Neuronal stem cell (in vitro differentiated cells): ENCODE measurements around the gene SOX5.
A peak's percentile ranks its signal among the peaks of the same experiment; 100 is the strongest.

Experiments used
- DNase-seq: peaks from one replicate; pipeline ENCODE4 v3.0.0-alpha.2; 2013; ENCODE audit warnings: low spot score
- H2AFZ ChIP-seq: one replicate; pipeline ENCODE4 v1.6.1; 2013; ENCODE audit warnings: mild to moderate bottlenecking, low read length, inconsistent platforms
- H2AK5ac ChIP-seq: 2 replicates; pipeline ENCODE4 v1.6.1; 2013; ENCODE audit warnings: low read depth, mild to moderate bottlenecking, inconsistent platforms, low read length, moderate library complexity, mixed read lengths
- H2BK120ac ChIP-seq: 2 replicates; pipeline ENCODE4 v1.6.1; 2013; ENCODE audit warnings: low read depth, mild to moderate bottlenecking, inconsistent platforms, low read length, moderate library complexity, mixed read lengths
- H2BK12ac ChIP-seq: one replicate; pipeline ENCODE4 v1.6.1; 2013; ENCODE audit warnings: low read length, inconsistent platforms
- H2BK15ac ChIP-seq: 2 replicates; pipeline ENCODE4 v1.6.1; 2013; ENCODE audit warnings: mild to moderate bottlenecking, low read length, inconsistent platforms, mixed read lengths
- H2BK5ac ChIP-seq: one replicate; pipeline ENCODE4 v1.6.1; 2013; ENCODE audit warnings: inconsistent platforms, mild to moderate bottlenecking, low read length, moderate library complexity
- H3K14ac ChIP-seq: one replicate; pipeline ENCODE4 v1.6.1; 2013; ENCODE audit warnings: low read length, inconsistent platforms
- H3K18ac ChIP-seq: 2 replicates; pipeline ENCODE4 v1.6.1; 2013; ENCODE audit warnings: low read length, inconsistent platforms
- H3K23ac ChIP-seq: 2 replicates; pipeline ENCODE4 v1.6.1; 2013; ENCODE audit warnings: low read depth, mild to moderate bottlenecking, mixed read lengths, low read length, inconsistent platforms; ENCODE audit not compliant: poor library complexity
- H3K27ac ChIP-seq: replicated peaks from 3 replicates; pipeline ENCODE4 v1.5.1; 2013; ENCODE audit warnings: low read length, inconsistent platforms
- H3K27me3 ChIP-seq, 3 experiments: 2 replicates each; pipeline ENCODE4 v1.6.1; 2013; ENCODE audit warnings: low read length in 3 of 3, mild to moderate bottlenecking in 2 of 3, inconsistent platforms in 1 of 3, low read depth in 1 of 3, mixed read lengths in 1 of 3, moderate library complexity in 1 of 3; ENCODE audit not compliant: control insufficient read depth in 3 of 3, insufficient read depth in 3 of 3
- H3K36me3 ChIP-seq, 2 donors: replicated peaks in 1 of 2; 2 replicates each; pipeline ENCODE4 v1.6.1; 2013; ENCODE audit warnings: low read length in 2 of 2; ENCODE audit not compliant: control insufficient read depth in 2 of 2, insufficient read depth in 2 of 2
- H3K4ac ChIP-seq: 2 replicates; pipeline ENCODE4 v1.6.1; 2013; ENCODE audit warnings: inconsistent platforms, mild to moderate bottlenecking, low read length, moderate library complexity
- H3K4me1 ChIP-seq, 2 donors: 1 replicate in 1 of 2; 2 replicates in 1 of 2; pipeline ENCODE4 v1.6.1; 2013; ENCODE audit warnings: low read length in 2 of 2, low read depth in 1 of 2; ENCODE audit not compliant: control insufficient read depth in 2 of 2, insufficient read depth in 1 of 2
- H3K4me2 ChIP-seq: one replicate; pipeline ENCODE4 v1.6.1; 2013; ENCODE audit warnings: mild to moderate bottlenecking, low read length, inconsistent platforms; ENCODE audit not compliant: insufficient read depth, poor library complexity, severe bottlenecking
- H3K4me3 ChIP-seq, 2 donors: 2 replicates each; pipeline ENCODE4 v1.5.1; 2013; ENCODE audit warnings: low read length in 2 of 2, mild to moderate bottlenecking in 2 of 2, inconsistent platforms in 1 of 2, moderate library complexity in 1 of 2
- H3K79me1 ChIP-seq: one replicate; pipeline ENCODE4 v1.6.1; 2013; ENCODE audit warnings: low read depth, mild to moderate bottlenecking, inconsistent platforms, low read length, moderate library complexity
- H3K9ac ChIP-seq: one replicate; pipeline ENCODE4 v1.6.1; 2013; ENCODE audit warnings: mild to moderate bottlenecking, low read depth, low read length, inconsistent platforms; ENCODE audit not compliant: poor library complexity
- H3K9me3 ChIP-seq, 2 donors: replicated peaks in 1 of 2; 2 replicates each; pipeline versions ENCODE3 to v1.6.1; 2013; ENCODE audit warnings: low read length in 2 of 2, mild to moderate bottlenecking in 2 of 2, inconsistent platforms in 1 of 2, low read depth in 1 of 2, mixed read lengths in 1 of 2, moderate library complexity in 1 of 2; ENCODE audit not compliant: control insufficient read depth in 2 of 2, insufficient read depth in 1 of 2
- H4K8ac ChIP-seq: one replicate; pipeline ENCODE4 v1.6.1; 2013; ENCODE audit warnings: low read depth, mild to moderate bottlenecking, inconsistent platforms, low read length, moderate library complexity
- H4K91ac ChIP-seq: one replicate; pipeline ENCODE4 v1.6.1; 2013; ENCODE audit warnings: low read length, low read depth, mild to moderate bottlenecking, inconsistent platforms; ENCODE audit not compliant: poor library complexity
- WGBS, 2 donors: extraction: QIAGEN DNeasy Blood & Tissue Kit; methylation state at CpG; one replicate each; pipeline ENCODE4 v1.1.7; 2013; ENCODE audit warnings: missing lambda C conversion rate in 2 of 2, mixed read lengths in 1 of 2; ENCODE audit not compliant: insufficient read length in 2 of 2, insufficient replicate concordance in 1 of 2; ENCODE audit errors: extremely low coverage in 2 of 2; 5-methylcytosine and 5-hydroxymethylcytosine counted together

Gene SOX5

GRCh38 chr12:23767834-23768233 is 181.6 kb downstream of the SOX5 start:
- no peaks in the 10 kb centered on the region for H3K36me3 ChIP-seq
- H3K79me1 ChIP-seq, result no peaks in the 10 kb centered on the region
- H2BK120ac ChIP-seq, result no peak overlapping the region
- no peak overlapping the region for H3K4me2 ChIP-seq
- H3K4ac ChIP-seq, result no peak overlapping the region
- no peak overlapping the region for H2BK15ac ChIP-seq
- H3K9me3 ChIP-seq, result no peaks in the 10 kb centered on the region
- H2AK5ac ChIP-seq, result no peak overlapping the region
- peak overlapping the region; percentile 50 for H3K27ac ChIP-seq
- no peak for DNase-seq
- H4K8ac ChIP-seq, result no peak overlapping the region
- H4K91ac ChIP-seq, result no peak overlapping the region
- no CpG with 5 or more reads among the region's 2 CpGs for WGBS, 2 donors
- no peak overlapping the region for H2BK12ac ChIP-seq
- no peak overlapping the region for H2AFZ ChIP-seq
- H3K27me3 ChIP-seq, result no peaks in the 10 kb centered on the region
- H3K23ac ChIP-seq, result no peak overlapping the region
- H3K9ac ChIP-seq, result no peak overlapping the region
- H2BK5ac ChIP-seq, result no peak overlapping the region
- H3K4me3 ChIP-seq, result no peak overlapping the region
- no peak overlapping the region for H3K18ac ChIP-seq
- peaks cover 0 to 10% of the 10 kb centered on the region in 2 donors for H3K4me1 ChIP-seq
- H3K14ac ChIP-seq, result no peak overlapping the region

DNA sequence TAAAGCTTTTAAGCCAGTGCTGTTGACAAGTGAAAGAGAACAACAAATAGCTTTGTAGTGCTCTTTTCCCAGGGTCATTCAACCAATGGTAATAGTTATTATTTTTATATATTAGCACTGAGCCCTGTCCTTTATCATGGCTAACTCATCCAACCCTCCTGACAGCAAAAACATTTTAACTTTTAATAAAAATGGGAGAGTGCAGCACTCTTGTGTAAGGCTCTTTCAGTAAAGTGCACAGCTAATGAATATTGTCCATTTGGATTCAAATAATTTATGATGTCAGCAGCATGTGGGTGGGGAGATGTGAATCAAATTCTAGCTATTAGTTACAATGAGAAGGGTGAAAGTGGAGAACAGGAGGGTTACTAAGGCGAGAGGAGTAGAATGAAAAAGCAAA is 185.7 kb downstream of the SOX5 start:
- Histone ChIP-seq H2AK5ac (no peak overlapping the region), H3K9me3 (no peaks in the 10 kb centered on the region), H2BK120ac (no peak overlapping the region), H2BK15ac (no peak overlapping the region), H3K4ac (no peak overlapping the region), H3K18ac (no peak overlapping the region), H3K79me1 (no peaks in the 10 kb centered on the region), H3K4me1 (peaks cover 0 to 11% of the 10 kb centered on the region in 2 donors), H3K27me3 (no peaks in the 10 kb centered on the region), H3K14ac (no peak overlapping the region), H4K8ac (no peak overlapping the region), H3K36me3 (no peaks in the 10 kb centered on the region), H2BK12ac (no peak overlapping the region), H3K23ac (no peak overlapping the region), H3K9ac (no peak overlapping the region), H3K4me2 (no peak overlapping the region), H3K27ac (no peak overlapping the region), H3K4me3 (no peak overlapping the region), H2AFZ (no peak overlapping the region), H4K91ac (no peak overlapping the region), H2BK5ac (no peak overlapping the region)
- no CpG with 5 or more reads among the region's 1 CpG for WGBS, 2 donors
- DNase-seq, result no peak

DNA sequence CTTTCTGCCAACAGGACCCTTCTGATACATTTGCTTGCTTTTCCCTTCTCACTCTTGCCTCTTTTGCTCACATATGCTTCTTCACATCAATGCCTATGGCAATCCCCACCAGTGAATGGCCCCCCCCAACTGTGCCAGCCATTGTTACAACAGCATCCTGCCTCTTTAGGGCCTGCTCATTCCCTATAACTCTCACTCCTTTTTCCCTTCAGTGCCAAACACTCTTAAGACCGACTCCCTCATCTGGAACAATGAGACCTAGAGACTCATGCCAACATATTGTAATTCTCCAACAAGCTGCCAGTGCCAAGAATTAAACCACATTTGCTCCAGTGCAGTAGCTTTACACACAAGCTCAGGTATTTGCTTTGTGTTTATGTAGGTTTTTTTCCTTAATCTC is 189.0 kb downstream of the SOX5 start:
- H2AFZ ChIP-seq, result no peak overlapping the region
- H2BK15ac ChIP-seq, result no peak overlapping the region
- H4K8ac ChIP-seq, result no peak overlapping the region
- H3K27ac ChIP-seq, result peak overlapping the region; percentile 8
- peak; percentile 41 for DNase-seq
- no peaks in the 10 kb centered on the region for H3K36me3 ChIP-seq
- no peak overlapping the region for H2AK5ac ChIP-seq
- no CpG with 5 or more reads among the region's 1 CpG for WGBS, 2 donors
- no peak overlapping the region for H3K9ac ChIP-seq
- peaks cover 9 to 26% of the 10 kb centered on the region in 2 donors for H3K4me1 ChIP-seq
- no peak overlapping the region for H3K4ac ChIP-seq
- H3K79me1 ChIP-seq, result no peaks in the 10 kb centered on the region
- H3K9me3 ChIP-seq, result no peaks in the 10 kb centered on the region
- no peak overlapping the region for H2BK120ac ChIP-seq
- H4K91ac ChIP-seq, result no peak overlapping the region
- no peak overlapping the region for H3K4me3 ChIP-seq
- no peak overlapping the region for H3K18ac ChIP-seq
- no peak overlapping the region for H3K14ac ChIP-seq
- H2BK12ac ChIP-seq, result no peak overlapping the region
- no peak overlapping the region for H3K23ac ChIP-seq
- no peak overlapping the region for H2BK5ac ChIP-seq
- no peak overlapping the region for H3K4me2 ChIP-seq
- H3K27me3 ChIP-seq, result no peaks in the 10 kb centered on the region

DNA sequence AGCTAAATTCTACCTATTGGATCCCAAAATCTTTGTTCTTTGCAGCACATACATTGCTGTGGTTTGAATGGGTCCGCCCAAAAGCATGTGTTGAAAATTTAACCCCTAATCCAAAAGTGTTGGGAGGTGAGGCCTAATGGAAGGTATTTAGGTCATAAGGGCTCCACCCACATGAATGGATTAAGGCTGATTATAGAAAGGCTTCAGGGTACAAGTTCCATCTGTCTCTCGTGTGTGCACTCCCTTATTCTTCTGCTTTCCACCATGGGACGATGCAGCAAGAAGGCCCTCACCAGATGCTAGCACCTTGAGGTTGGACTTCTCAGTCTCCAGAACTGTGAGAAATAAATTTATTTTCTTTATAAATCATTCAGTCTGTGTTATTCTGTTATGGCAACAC is 190.9 kb downstream of the SOX5 start:
- Histone ChIP-seq H4K8ac (no peak overlapping the region), H3K27me3 (no peaks in the 10 kb centered on the region), H3K4ac (no peak overlapping the region), H2BK12ac (no peak overlapping the region), H3K18ac (no peak overlapping the region), H3K23ac (no peak overlapping the region), H2AK5ac (no peak overlapping the region), H3K79me1 (no peaks in the 10 kb centered on the region), H3K4me3 (no peak overlapping the region), H3K4me1 (peaks cover 10 to 38% of the 10 kb centered on the region in 2 donors), H3K36me3 (peaks cover 0 to 3% of the 10 kb centered on the region in 2 donors), H3K4me2 (no peak overlapping the region), H3K14ac (no peak overlapping the region), H3K27ac (peak overlapping the region; percentile 75), H4K91ac (no peak overlapping the region), H2BK15ac (no peak overlapping the region), H2BK120ac (no peak overlapping the region), H3K9me3 (no peaks in the 10 kb centered on the region), H2BK5ac (no peak overlapping the region), H2AFZ (no peak overlapping the region), H3K9ac (no peak overlapping the region)
- DNase-seq, result no peak
- WGBS, 2 donors, result no CpG with 5 or more reads among the region's 3 CpGs
